EL (cell line): ENCODE results near the gene SLC12A8.

ENCODE experiments used
- DNase-seq: peaks from one replicate; pipeline ENCODE4 v3.0.0-alpha.2; 2016

Gene SLC12A8

GRCh38 chr3:125050488-125051090 lies 162.0 kb downstream of the SLC12A8 start:
- DNase-seq, result peak; percentile 42

GRCh38 chr3:125048282-125048681 lies 164.3 kb downstream of the SLC12A8 start:
- DNase-seq, result no peak

- peak; percentile 88 for DNase-seq
Measured at GRCh38 chr3:125045965-125046364, 166.6 kb downstream of the SLC12A8 start.

- no peak for DNase-seq
Measured at GRCh38 chr3:125045194-125045593, 167.4 kb downstream of the SLC12A8 start.

- DNase-seq, result no peak
Measured at GRCh38 chr3:125043599-125044151, 168.9 kb downstream of the SLC12A8 start.

- DNase-seq, result no peak
Measured at GRCh38 chr3:125042725-125043406, 169.7 kb downstream of the SLC12A8 start.

GRCh38 chr3:125039131-125040100 lies 173.1 kb downstream of the SLC12A8 start:
- DNase-seq, result no peak

- no peak for DNase-seq
Measured at GRCh38 chr3:125037498-125038150, 174.9 kb downstream of the SLC12A8 start.

GRCh38 chr3:125035217-125035616 lies 177.3 kb downstream of the SLC12A8 start:
- no peak for DNase-seq

- no peak for DNase-seq
Measured at GRCh38 chr3:125033616-125034015, 178.9 kb downstream of the SLC12A8 start.

GRCh38 chr3:125033135-125033534 lies 179.4 kb downstream of the SLC12A8 start:
- no peak for DNase-seq

GRCh38 chr3:125032683-125033082 lies 179.9 kb downstream of the SLC12A8 start:
- DNase-seq, result no peak
